HG03196 (cell line): Measurements from ENCODE around the gene GBF1.

Experiments
- ATAC-seq: cut with Tn5 transposase; IDR thresholded peaks from one replicate; pipeline ENCODE4 v1.9.1; 2021; ENCODE audit not compliant: unreplicated experiment

The GBF1 gene

DNA sequence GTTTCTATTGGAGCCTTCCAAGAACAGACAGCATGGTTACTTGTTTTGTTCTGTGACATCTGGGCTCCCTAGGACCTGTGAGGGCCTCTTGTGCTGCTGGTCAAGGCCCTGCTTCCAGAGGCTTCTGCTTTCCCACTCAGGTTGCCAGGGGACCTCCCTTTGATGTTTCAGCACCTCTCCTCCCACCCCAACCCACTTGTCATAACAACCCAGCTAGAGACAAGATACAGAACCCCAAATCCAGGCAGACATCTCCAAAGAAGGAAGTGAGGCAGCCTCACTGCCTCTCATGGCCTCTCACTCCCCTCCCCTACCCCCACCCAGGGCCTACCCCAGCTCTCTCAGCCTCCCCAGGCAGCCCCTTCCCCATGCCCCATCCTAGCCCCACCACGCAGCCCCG is 161.5 kb downstream of the GBF1 start:
- ATAC-seq, result no peak

DNA sequence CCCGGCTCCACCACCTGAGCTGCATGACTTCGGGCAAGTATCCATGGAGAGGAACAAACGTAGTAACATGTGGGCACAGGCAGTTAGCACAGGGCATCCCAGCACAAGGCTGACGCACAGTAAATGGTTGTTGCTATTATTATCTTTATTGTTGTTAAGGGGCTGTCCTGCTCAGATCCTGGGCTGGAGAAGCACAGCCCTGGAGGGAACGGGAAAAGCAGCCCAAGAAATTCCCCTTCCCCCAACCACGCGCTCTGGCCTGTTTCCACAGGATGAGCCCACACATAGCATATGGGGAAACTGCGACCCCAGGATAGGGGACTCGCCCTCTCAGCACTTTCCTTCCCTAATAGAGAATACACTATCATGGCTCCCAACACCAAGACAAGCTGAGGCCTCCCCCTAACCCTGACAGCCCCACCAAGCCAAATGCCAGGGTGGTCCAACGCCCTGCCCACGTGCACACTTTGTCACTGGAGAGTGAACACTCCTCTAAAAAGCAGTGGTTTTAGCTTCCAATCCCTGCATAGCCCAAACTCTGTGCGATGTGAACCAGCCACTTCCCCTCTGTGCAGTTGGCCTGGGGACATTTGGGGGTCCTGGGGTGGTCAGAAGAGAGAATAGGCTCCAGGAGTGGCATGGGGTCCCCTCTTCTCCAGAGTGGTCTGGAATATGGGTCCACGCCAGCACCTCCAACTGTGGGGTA is 162.2 kb downstream of the GBF1 start:
- ATAC-seq, result no peak

DNA sequence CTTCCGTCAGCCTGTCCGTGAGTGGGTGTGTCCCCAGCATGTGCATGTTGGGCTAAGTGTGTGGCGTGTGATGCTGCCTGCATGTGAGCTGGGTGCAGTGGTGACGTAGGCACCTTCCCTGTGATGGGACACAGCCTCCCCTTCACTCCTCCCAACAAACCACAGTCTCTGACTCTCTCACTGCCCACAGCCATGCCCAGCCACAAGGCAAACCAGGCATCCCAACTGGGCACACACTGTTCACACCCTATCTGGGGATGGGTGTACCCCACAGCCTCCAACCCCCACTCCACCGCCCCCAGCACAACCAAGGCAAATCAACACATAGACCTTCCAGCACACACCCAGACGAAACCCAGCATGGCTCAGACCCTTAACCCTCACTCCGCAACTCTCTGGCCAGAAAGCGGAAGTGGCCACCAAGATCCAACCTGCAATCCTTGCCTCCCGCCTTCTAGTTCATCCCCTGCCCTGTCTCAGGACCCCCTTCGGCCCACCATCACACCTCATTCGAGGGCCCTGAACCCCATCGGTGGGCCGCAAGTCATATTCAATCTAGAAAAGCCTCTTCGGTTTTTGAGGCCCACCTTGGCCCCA is 162.9 kb downstream of the GBF1 start:
- ATAC-seq, result no peak

DNA sequence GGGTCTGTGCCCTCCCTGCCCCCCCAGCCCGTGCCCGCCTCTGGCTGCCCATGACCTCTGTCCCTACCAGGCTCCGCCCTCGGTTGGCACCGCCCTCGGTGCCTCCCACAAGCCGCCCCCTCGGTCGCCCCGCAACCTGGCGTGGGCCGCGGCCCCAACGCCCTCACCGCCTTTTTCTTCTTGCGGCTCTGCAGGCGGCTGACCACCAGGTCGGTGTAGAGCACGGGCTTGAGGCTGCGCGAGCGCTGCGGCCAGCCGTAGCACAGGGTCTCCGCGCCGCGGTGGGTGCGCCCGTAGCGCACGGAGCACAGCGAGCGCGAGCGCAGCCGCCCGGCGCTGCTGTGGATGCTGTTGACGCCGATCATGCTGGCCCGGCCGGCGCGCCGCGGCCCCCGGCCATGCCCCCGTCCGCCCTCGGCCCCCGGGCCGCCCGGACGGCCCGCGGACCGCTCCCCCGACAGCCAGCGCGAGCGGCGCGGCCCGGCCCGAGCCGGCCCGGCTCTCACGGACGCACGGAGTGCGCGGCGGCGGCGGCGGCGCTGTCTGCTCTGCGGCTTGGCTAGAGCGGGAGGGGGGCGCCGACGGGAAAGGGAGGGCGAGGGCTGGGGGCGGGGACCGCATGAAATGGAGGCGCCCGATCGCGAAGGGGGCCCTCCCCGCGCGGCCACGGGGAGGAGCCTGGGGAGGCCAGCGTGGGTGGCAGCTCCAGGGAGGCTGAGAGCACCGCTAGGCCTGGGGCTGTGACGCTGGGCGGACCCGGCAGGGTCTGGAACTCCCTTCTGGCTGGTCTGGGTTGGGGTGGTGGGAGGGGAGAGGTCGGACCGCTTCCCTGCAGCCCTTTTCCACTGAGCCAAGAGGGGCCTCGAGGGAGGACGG is 163.6 kb downstream of the GBF1 start:
- ATAC-seq, result no peak

DNA sequence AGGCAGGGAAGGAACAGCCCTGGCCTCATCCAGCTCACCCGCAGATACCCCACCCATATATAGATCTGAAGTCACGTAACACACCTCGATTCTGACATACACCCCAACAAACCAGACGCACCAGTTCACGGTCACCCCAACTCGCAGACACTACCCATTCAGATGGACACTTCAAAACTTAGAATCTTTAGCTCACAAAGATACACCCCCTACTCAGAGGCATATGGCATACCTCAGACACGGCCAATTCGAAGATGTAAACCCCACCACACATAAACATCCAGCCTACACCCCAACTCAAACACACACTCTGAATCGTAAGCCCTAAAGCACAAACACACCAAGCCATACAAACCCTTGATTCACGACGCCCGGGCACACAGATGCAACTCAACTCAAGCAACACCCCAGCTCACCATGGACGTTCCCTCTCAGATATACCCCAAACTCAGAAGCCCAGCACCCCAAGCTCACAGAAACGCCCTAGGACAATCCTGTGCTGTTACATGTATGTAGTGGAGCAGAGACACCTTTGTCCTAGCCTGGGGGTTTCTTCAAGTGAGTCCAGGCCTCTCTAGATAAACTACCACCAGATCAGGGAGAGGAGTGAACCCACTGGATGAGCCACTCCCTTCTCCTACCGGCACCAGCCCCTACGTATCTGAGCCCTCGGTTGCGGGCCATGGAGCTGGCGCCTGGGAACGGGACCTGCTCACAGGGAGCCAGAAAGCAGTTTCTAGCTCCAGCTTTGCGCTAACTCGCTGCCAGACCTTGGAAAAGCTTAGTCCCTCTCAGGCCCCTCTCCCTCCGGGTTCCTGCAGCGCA is 164.5 kb downstream of the GBF1 start:
- no peak for ATAC-seq

DNA sequence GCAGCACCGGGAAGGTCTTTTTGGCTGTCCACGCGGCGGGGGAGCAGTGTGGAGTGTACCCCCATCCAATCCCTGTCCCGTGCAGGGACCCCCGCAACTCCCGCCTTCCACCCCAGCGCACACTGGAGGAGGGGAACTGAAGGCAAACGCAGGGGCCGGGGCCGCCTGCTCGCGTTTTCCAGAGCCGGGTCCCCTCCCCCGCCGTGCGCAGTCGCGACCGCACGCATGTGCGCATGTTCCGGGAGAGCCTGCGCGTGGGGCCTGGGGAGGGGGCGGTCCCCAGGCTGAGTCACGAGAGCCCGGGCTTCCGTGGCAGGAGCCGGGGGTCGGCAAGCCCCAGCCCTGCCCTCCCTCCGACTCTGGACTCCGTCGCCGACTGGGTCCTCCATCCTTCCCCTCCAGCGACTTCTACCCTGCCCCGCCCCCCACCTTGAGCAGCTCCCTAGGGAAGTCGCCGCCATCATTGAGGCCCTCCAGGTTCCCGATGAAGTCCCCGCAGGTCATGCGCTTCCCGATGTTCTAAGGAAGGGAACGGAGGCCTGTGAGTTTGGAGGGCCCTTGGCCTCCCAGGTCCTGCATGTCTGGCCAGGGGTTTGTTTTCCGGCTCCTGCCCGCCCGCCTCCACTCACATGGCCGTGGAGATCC is 165.2 kb downstream of the GBF1 start:
- no peak for ATAC-seq

DNA sequence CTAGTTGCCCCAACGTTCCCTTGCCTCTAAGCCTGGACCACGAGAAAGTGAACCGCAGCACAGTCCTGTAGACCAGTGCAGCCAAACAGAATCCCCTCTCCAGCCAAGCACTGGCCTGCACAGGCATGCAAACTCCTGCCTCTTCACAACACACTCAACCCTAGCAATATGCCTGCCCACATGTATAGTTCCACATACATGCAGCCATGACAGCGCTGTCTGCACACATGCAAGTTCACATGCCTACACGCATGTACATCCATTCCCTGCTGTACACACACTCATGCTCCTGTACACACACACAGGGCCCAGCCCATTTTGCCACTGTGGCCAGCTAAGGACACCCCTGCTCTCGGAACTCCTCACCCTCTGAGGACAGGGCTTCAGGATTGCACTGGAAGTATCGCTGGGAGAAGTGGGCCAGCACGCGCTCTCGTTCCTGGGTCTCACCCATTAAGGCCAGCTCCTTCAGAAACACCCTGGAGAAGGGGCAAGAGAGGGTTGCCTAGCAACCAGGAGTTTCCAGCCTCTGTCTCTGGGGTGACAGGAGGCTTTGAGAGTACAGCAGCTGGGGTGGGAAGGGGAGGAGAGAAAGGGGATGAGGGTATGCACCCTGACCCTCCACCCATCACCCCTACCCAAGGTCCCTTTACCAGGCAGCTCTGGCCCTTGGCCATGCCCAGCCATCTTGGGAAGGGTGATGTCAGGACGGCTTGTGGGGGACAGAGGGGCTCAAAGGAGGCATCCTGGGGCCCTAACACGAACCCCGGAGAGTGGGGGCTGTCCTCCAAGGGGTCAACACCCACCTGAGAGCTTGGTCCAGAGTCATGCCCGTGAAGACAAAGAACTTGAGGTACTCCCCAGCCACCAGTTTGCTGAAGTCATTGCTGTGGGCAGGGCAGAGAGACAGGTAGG is 166.3 kb downstream of the GBF1 start:
- ATAC-seq, result no peak

DNA sequence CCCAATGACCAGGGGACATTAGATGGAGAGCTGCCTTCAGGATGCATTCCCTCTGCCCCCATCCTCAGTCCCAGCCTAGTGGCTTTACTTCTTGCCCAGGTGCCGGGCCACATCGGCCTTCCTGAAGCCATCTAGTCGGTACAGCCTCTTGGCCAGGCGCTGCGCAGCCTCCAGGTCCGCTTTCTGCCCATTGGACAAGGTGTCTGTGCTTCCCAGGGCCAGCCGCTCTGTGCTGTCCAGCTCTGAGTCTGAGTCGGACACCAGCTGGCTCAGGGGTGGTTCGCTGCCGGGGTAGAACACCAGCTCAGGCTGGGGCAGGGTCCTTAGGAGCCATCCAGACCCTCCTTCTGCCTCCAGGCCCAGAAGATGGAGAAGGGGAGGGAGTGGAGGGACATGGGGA is 167.0 kb downstream of the GBF1 start:
- no peak for ATAC-seq

DNA sequence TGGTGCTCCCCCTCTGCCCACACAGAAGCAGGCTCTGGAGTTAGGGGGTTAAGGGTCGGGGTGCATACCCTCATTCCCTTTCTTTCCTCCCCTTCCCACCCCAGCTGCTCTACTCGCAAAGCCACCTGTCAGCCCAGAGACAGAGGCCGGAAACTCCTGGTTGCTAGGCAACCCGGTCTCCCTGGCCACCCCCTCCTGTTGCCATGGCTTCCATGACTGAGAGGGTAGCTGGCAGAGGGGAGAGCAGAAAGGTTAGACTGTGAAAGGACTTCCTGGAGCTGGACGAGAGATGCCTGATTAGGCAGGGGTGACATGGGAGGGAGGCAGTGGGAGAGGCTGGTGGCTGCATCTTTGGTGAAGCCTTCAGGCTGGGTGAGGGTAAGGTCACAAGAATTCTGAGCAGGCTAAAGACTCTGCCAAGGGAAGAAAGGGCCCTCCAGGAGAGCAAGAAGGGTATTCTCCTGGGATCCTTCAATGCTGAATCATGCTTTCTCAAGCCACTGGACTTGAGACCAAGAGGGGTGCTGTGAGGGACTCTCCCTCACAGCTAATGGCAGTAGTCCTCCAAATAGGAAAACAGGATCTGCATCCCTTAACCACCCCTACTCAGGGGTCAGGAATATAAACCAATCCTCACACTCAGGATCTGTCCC is 167.8 kb downstream of the GBF1 start:
- ATAC-seq, result no peak

DNA sequence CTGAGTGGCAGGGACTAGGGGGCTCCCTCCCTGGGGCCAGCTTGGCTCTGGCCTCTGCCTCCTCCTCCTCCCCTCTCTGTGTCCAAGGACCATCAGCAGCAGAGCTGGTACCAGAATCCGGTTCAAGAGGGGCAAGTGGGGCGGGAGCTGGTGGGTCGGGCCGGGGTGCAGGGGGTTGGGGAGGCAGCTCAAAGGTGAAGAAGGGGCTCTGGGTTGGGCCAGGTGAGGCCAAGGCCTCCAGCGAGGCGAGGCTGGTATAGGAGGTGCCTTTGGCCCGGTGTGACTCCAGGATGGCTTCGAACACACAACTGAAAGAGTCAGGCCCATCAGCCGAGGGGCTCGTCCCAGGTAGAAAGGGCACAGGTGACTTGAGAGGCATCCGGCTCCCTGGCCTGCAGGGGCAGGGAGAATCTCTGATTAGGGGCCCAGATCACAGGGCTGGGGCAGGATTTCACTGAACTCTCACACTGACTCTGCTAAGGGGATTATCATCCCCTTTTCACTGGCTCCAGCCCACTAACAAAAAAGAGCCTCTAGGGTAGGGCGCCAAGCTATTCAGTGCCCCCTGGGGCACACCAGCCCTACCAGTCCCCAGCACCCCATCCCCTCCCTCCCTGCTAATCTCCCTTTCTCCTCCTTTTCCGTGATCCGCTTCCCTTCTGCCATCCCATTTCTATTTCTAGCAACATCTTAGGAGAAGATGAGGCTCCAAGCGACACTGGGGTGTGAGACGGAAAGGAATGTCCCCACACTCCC is 168.7 kb downstream of the GBF1 start:
- no peak for ATAC-seq

DNA sequence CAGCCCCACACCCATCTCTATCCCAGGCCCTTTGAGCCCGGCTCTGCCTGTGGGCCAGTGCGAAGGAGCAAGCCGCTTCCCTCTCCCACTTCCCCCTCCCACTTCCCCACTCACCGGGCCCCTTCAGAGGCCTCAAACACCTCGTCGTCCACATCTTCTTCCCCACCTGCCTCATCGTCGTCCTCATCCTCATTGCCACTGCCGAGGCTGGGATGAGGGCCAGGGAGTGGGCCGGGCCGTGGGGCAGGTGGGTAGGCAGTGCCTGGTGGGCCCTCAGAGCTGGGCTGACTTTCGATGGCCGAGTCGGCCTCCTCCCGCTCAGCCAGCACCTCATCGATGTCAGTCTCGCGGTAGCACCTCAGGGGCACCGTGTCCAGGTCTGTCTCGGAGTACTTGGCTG is 169.4 kb downstream of the GBF1 start:
- ATAC-seq, result no peak

DNA sequence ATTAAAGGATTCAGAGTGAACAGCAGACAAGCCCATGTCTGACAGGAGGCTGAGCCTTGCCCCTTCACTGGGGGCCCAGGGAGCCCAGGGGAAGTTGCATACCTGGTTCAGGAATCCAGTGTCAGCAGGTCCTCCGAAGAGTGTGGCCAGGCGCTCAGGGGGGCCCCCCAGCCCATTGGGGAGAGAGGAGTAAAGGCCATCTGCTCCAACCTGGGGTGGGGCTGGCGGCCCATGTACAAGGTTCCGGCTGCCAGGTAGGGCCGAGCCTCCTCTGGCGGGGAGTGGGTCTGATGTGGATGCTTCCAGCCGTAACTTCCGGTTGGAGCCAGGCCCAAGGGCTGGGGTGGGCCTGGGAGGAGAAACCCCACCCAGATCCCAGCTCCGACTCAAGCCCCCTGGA is 171.0 kb downstream of the GBF1 start:
- ATAC-seq, result no peak

DNA sequence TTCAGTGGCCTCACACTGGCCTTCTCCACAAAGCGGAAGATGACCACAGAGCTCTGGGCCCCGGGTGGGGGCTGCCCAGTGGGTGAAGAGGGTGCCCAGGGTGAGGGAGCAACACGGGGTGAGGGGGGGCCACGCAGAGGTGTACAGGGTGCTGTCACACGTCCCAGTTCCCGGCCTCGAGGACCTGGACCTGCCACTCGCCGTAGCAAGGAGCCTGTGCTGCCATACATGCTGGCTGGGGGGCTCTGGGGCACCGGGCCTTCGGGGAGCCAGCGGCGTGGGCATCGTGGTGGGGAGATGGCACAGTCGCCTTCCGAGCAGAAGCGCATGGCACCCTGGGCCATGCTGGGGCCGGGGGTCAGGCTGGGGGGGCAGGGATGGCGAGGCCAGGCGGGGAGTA is 171.4 kb downstream of the GBF1 start:
- no peak for ATAC-seq

DNA sequence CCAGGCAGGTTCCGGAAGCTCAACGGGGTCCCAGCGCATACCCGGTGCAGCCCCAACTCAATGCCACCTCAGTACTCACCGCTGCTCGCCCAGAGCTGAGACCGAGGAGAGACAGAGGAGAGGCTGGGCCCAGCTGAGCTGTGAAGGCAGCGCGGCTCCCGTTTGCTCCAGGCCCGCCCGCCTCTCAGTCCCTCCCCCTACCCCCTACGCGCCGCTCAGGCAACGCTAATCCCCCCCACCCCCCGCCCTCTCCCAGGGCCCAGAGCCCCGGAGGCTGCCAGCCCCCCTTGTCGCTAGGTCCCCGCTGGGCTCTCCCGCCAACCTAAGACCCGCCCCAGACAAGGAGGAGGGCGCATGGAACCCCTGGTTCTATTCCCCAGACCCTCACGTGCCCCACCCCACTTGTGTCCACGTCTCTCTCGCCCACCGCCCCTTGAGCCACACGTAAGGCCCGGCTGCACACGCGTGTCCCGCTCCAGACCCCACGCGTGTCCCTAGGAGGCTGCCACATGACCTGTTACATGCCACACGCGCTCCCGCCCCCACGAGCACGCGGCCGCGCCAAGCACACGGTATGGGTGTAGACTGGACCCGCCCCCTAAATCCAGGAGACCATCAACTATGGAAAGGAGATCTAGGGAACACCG is 173.4 kb downstream of the GBF1 start, which contains the start of gene PSD:
Gene PSD, minus strand, starts transcription at position 164 of the 647 bp plus-strand sequence. CDS start 1,747 bp downstream, outside the sequence.
- ATAC-seq, result no peak

DNA sequence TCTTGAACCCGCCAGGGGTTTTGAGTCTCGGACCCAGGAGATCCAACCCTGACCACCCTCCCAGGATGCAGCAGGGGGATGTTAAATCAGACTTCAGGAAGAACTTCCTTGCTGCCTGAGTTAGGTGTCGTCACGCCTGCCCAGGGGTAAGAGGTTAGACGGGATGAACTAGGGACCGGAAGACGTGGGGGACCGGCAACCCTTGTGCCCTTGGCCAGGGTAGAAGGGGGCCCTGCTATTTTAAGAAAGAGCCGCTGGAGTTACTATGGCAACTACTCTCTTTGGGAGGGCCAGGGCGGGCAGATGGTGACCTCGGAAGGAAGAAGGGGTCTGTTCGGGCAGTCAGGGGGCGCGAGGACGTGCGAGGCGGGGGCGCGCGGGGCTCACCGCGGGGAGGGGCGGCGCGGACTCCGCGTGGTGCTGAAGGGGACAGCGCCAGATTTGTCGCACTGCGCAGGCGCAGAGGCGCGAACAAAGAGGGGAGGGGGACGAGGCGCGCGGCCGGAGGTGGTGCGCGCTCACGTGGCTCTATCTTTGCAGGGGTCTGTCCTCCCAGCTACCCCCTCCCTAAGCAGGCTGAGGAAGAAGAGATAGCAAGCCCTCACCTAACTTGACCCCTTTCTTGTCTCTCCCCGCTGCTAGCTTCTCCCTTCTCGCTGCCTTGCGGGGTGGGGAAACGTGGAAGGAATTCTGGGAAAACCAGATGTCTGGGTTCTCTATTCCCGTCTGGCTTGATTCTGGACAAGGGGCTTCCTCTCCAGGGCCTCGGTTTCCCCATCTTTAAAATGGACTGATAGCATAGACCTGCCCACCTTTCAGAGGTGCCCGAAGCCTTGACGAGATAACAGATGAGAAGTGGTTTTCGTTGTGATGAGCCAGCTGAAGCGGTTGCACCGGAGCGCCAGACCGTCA is 174.2 kb downstream of the GBF1 start:
- ATAC-seq, result no peak

DNA sequence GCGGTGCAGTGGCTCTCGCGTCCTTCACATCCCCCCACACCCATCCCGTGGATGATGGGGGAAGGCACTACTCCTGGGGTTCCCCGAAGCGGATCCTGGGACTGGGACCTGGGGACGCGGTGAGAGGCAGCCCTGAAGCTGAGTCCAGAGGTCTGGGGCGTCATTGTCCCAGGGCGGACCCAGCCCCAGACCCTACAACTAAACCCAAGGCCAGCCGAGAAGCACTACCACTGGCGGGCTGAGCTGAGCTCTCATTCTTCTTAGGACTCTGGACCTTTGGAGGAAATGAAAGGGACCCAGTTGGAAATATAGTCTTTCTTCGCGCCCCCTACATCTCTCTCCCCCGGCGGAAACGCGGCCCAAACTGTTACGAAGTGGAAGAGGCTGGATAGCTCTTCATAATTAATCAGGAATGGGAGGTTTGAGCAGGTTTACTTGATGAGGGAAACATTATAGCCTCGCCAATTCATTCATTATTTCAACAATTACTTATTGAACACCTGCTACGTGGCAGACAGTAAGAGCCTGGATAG is 174.9 kb downstream of the GBF1 start:
- ATAC-seq, result no peak
